Mesothelial cell of epicardium (in vitro differentiated cells): ENCODE results near the gene IQGAP2. TPM values are rescaled to one million over a fixed set of nuclear protein-coding genes. Genes with fewer than 3 reads are reported as not detected.

Experiments used
- DNase-seq, 2 experiments: peaks; one replicate each; pipeline ENCODE4 v3.0.0; 2021; ENCODE audit warnings: low spot score in 2 of 2; ENCODE audit not compliant: unreplicated experiment in 2 of 2
- H3K27ac Mint-ChIP-seq: 2 replicates; pipeline ENCODE4 v1.8.0; 2021; ENCODE audit warnings: mixed read lengths
- H3K27me3 Mint-ChIP-seq: 2 replicates; pipeline ENCODE4 v1.8.0; 2021; ENCODE audit warnings: low read depth, mixed read lengths
- H3K36me3 Mint-ChIP-seq: 2 replicates; pipeline ENCODE4 v1.8.0; 2021; ENCODE audit warnings: mixed read lengths
- H3K4me1 Mint-ChIP-seq: 2 replicates; pipeline ENCODE4 v1.8.0; 2021; ENCODE audit warnings: mixed read lengths
- H3K4me3 Mint-ChIP-seq: 2 replicates; pipeline ENCODE4 v1.8.0; 2021; ENCODE audit warnings: mild to moderate bottlenecking, moderate library complexity, mixed read lengths
- H3K9me3 Mint-ChIP-seq: 2 replicates; pipeline ENCODE4 v1.8.0; 2021; ENCODE audit warnings: mixed read lengths
- total RNA-seq: library from RNA; stranded (reverse); gene quantifications from 3 replicates; pipeline ENCODE4 v1.2.1, GENCODE V29; 2021
- TF ChIP-seq, protein P1 (sequence below): fragments of 200-600 bp; sonication (generic); IDR thresholded peaks from one replicate; pipeline ENCODE4 v1.5.0; 2021; ENCODE audit warnings: antibody characterized with exemption; ENCODE audit not compliant: unreplicated experiment

The IQGAP2 gene
- total RNA-seq, 1 donor from 2014 or later = 13.9 TPM

DNA sequence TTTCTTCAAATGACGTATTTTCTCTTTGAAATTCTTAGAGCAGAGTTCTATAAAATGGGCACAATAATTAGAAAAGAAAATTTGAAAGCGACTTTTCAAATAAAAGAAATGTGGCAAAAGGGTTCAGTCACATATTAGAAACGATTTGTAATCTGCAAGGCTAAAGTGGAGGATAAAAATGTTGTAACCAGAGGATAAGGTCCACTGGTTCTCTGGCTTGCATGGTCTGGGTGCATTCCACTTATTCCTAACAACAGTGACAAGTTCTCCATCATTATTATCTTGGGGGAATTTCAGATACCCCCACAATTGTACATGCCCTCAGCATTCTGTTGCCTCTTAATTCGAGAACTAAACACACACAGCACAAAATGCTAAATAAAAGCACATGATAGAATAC, 91.1 kb downstream of the IQGAP2 start:
- TF ChIP-seq, protein P1, sequence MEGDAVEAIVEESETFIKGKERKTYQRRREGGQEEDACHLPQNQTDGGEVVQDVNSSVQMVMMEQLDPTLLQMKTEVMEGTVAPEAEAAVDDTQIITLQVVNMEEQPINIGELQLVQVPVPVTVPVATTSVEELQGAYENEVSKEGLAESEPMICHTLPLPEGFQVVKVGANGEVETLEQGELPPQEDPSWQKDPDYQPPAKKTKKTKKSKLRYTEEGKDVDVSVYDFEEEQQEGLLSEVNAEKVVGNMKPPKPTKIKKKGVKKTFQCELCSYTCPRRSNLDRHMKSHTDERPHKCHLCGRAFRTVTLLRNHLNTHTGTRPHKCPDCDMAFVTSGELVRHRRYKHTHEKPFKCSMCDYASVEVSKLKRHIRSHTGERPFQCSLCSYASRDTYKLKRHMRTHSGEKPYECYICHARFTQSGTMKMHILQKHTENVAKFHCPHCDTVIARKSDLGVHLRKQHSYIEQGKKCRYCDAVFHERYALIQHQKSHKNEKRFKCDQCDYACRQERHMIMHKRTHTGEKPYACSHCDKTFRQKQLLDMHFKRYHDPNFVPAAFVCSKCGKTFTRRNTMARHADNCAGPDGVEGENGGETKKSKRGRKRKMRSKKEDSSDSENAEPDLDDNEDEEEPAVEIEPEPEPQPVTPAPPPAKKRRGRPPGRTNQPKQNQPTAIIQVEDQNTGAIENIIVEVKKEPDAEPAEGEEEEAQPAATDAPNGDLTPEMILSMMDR = no peak
- H3K4me3 Mint-ChIP-seq = no peak overlapping the region
- H3K36me3 Mint-ChIP-seq = no peaks in the 10 kb centered on the region
- no peaks in the 10 kb centered on the region for H3K9me3 Mint-ChIP-seq
- DNase-seq = no peak
- H3K27me3 Mint-ChIP-seq = no peaks in the 10 kb centered on the region
- no peak overlapping the region for H3K27ac Mint-ChIP-seq
- peaks cover 9% of the 10 kb centered on the region for H3K4me1 Mint-ChIP-seq

DNA sequence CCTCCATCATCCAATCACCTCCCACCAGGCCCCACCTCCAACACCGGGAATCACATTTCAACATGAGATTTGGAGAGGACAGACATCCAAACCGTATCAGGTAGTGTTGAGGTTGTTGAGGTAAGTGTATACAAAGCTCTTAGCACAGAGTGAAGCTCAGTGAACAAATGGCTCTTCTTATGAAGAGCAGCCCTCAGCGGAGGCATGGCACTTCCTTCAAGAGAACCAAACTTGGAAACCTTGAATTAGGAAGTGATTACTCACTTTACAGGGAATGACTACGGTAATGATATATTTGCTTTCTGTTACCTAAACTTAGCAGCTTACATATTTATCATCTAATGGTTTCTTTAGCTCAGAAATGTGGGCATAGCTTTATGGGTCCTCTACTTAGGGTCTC, 92.8 kb downstream of the IQGAP2 start:
- H3K36me3 Mint-ChIP-seq = no peaks in the 10 kb centered on the region
- no peak overlapping the region for H3K27ac Mint-ChIP-seq
- no peak for DNase-seq
- peaks cover 2% of the 10 kb centered on the region for H3K4me1 Mint-ChIP-seq
- TF ChIP-seq, protein P1 = no peak
- no peak overlapping the region for H3K4me3 Mint-ChIP-seq
- no peaks in the 10 kb centered on the region for H3K27me3 Mint-ChIP-seq
- H3K9me3 Mint-ChIP-seq = no peaks in the 10 kb centered on the region

GRCh38 chr5:76497065-76497460, 94.0 kb downstream of the IQGAP2 start:
- Mint-ChIP-seq H3K4me1 (no peaks in the 10 kb centered on the region), H3K4me3 (no peak overlapping the region), H3K36me3 (no peaks in the 10 kb centered on the region), H3K27me3 (no peaks in the 10 kb centered on the region), H3K27ac (no peak overlapping the region), H3K9me3 (no peaks in the 10 kb centered on the region)
- no peak for DNase-seq
- TF ChIP-seq, protein P1 = no peak

- Mint-ChIP-seq H3K36me3 (no peaks in the 10 kb centered on the region), H3K4me1 (no peaks in the 10 kb centered on the region), H3K27me3 (no peaks in the 10 kb centered on the region), H3K9me3 (no peaks in the 10 kb centered on the region), H3K4me3 (no peak overlapping the region), H3K27ac (no peak overlapping the region)
- no peak for DNase-seq
- TF ChIP-seq, protein P1 = no peak
Observed at GRCh38 chr5:76497986-76498717, 95.1 kb downstream of the IQGAP2 start.

- Mint-ChIP-seq H3K27me3 (no peaks in the 10 kb centered on the region), H3K4me3 (no peak overlapping the region), H3K4me1 (peaks cover 4% of the 10 kb centered on the region)
Observed at GRCh38 chr5:76499507-76500161, 96.5 kb downstream of the IQGAP2 start.

More at GRCh38 chr5:76499507-76500161, 96.5 kb downstream of the IQGAP2 start:
- TF ChIP-seq, protein P1 = no peak
- H3K9me3 Mint-ChIP-seq = no peaks in the 10 kb centered on the region
- no peak for DNase-seq
- H3K27ac Mint-ChIP-seq = no peak overlapping the region
- no peaks in the 10 kb centered on the region for H3K36me3 Mint-ChIP-seq
